ENCODE results near the gene CSTPP1.
"Not testable (repeated sequence)": the region's sequence is repeated elsewhere in the genome, so short reads cannot be mapped to it uniquely, and the experiment has no call there.

CSTPP1 gene

DNA sequence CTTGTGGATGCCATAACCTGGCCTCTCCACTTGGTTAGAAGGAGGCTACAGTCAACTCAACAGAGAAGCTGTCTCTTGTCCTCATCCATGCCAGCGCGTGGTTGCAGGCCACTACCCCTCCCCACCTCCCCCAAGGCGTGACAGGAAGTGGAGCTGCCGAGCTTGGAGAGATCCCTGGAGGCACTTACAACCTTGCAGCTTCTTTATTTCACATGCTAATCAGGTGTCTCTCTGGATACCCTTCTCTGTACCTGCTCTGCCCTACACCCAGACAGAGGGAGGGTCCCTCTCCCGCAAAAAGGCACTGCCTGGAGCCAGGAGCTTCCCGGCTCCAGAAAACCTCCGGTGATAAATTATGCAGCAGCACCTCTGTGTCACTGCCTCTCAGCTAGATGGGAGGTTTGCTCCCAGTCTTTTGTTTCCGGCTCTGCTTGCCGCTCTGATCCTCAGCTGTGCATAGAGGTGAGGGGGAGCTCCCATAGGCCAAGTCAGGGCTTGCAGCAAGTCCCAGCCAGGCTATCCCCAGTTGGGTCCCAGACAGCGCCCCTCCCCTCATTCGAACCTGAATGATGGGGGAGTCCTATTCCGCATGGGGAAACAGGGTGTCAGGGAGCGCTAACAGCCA lies 23.9 kb upstream of the CSTPP1 start:
- DNase-seq: peak in 16 of 51 donors; percentile 16 to 71 (median 36)

GRCh38 chr11:46913484-46913883 lies 23.1 kb upstream of the CSTPP1 start:
- DNase-seq: peak in 4 of 51 donors; percentile 12 to 27 (median 21)

GRCh38 chr11:46914363-46914762 lies 22.2 kb upstream of the CSTPP1 start:
- peak in 10 of 51 donors; percentile 14 to 50 (median 26) for DNase-seq

DNA sequence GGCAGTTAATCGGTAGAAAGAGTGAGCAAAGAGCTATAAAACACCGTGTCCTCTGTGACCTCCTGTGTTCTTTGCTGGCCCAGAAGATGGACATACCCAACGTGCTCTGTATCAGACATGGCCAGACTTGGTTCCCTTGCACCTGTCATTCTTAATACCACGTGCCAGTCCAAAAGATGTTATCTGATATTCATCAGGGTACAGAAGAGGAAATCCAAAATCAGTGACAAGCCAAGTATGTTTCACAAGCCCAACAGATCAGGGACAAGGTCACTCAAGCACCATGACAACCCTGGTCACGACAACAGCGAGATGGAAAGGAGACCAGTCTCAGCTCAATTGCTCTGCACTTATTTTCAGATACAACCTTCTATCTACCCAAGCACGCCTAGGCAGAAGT lies 21.7 kb upstream of the CSTPP1 start:
- DNase-seq: no peak

- DNase-seq: peak in 19 of 51 donors; percentile 15 to 61 (median 39)
Observed at GRCh38 chr11:46916286-46917108, 20.1 kb upstream of the CSTPP1 start.

DNA sequence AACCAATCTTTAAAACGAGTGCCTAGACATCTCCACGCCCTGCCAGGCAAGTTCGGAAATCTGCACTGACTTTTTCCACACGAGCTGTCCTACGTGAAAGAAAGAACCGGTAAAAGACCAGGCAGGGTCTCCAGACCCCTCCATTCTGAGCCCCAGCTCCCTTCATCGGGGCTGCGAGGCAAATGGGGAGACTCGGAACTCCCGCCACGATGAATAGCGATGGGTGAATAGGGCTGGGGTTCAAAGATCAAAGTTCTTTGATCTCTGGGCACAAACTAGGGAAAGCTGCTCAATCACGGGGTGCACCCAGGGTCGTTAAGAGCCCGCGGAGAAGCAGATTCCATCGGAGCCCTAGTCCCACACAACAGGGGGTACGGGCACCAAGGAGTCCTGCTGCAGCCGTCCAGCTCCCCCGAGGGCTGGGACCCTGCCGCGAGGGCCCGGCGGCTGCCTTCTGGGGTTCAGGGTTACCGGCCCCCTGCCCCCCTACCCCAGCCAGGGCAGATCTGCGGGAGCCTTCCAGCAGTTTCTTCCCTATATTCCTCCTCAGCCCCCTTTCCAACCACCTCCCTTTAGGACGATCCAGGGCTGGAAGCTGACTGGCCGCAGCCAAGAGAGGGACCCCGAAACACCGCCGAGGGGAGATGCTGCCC lies 19.3 kb upstream of the CSTPP1 start:
- DNase-seq: peak in 2 of 51 donors; percentile 33 to 62

DNA sequence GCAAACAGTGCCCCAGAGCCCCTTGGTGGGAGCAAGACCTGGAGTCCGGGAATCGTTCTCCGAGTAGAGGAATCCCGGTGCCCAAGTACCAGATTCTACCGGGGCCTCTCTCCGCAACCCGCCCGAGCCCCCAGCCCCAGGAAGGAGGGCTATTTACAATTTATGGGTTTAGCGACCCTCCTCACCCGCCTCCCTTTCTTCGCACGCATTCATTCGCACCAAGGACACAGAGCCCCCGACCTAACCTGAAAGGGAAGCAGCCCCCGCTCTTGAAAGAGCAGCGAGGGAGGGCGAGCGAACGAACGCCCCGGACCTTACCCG lies 18.8 kb upstream of the CSTPP1 start:
- no peak for DNase-seq

DNA sequence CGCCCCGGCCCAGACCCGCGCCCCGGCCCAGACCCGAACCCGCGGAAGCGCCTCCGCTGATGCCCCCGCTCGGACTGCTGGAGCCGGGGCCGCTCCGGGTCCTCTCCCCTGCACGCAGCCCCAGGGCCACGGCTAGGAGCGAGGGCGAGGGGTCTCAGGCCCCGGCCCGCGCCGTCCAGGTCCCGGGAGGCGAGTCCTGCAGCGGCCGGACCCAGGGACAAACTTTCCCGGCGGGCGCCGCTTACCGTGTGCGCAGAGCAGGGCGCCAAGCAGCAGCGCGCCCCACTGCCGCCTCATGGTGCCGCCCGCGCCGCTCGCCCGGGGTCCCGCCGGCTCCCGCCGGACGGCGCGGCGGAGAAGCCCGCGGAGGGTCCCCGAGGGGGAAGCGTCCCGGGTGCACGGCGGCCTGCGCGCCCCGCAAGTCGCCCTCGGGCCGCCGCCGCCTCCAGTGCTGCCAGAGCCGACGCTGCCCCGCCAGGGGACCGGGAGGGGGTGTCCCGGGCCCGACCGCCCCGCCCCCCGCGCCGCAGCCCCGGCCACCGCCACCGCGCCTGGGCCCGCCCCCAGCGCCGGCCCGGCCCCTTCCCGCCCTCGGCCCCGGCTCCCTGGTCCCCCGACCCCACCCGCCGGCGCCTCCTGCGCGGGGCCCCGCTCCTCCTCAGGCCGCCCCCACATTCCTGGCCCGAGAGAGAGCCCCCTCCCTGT lies 18.3 kb upstream of the CSTPP1 start, which contains the start of gene LRP4:
TSS of gene LRP4 (minus strand) at position 468 of the 705 bp plus-strand sequence. CDS start at position 297, 171 bp downstream.
- DNase-seq: peak in 34 of 51 donors; percentile 33 to 81 (median 60)

- peak in 2 of 51 donors; percentile 49 to 51 for DNase-seq
Observed at GRCh38 chr11:46918788-46919513, 17.6 kb upstream of the CSTPP1 start.

DNA sequence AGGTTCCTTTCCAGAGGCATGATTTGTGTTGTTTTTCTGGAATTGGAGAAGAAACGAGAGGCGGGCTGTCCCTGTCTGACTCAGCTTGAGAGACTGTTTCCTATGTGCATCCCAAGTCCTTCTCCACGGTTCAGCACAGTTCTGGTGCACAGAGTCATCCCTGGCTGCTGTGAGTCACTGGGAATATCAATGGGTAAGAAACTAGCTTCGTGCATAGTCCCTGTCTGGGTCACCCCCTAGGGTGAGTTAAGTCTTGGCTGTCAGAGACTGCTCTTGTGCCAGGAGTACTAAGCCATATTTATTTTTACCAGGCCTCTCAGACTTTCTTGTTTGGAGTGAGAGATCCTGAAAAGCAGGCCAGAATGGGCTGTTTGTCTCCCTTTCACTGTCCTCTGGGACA lies 15.8 kb upstream of the CSTPP1 start:
- peak in 12 of 51 donors; percentile 16 to 73 (median 48) for DNase-seq

GRCh38 chr11:46927928-46928327 lies 8.6 kb upstream of the CSTPP1 start:
- DNase-seq: not testable (repeated sequence)

DNA sequence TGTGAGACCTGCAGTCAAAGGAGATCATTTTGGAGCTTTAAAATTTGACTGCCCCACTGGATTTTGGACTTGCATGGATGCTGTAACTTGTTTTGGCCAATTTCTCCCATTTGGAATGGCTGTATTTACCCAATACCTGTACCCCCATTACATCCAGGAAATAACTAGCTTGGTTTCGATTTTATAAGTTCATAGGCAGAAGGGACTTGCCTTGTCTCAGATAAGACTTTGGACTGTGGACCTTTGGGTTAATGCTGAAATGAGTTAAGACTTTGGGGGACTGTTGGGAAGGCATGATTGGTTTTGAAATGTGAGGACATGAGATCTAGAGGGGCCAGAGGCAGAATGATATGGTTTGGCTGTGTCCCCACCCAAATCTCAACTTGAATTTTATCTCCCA lies 7.9 kb upstream of the CSTPP1 start:
- DNase-seq: not testable (repeated sequence)

DNA sequence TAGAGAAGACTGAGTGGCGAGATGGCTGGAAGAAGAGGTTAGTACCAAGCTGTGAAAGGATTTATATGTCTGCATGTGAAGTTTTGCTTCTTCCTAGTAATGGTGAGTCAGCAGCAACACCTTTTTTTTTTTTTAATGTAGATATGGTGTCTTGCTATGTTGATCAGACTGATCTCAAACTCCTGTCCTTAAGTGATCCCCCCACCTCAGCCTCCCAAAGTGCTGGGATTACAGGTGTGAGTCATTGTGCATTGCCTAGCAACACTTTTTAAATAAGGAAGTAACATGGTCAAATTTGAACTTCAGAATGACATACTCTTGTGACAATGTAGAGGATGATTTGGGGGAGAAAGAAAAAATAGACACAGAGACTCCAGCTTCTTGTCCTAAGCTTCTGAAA lies 6.5 kb upstream of the CSTPP1 start:
- peak in 1 of 51 donors; percentile 15 for DNase-seq

- DNase-seq: no peak
Observed at GRCh38 chr11:46942172-46942571, 5.6 kb downstream of the CSTPP1 start.

DNA sequence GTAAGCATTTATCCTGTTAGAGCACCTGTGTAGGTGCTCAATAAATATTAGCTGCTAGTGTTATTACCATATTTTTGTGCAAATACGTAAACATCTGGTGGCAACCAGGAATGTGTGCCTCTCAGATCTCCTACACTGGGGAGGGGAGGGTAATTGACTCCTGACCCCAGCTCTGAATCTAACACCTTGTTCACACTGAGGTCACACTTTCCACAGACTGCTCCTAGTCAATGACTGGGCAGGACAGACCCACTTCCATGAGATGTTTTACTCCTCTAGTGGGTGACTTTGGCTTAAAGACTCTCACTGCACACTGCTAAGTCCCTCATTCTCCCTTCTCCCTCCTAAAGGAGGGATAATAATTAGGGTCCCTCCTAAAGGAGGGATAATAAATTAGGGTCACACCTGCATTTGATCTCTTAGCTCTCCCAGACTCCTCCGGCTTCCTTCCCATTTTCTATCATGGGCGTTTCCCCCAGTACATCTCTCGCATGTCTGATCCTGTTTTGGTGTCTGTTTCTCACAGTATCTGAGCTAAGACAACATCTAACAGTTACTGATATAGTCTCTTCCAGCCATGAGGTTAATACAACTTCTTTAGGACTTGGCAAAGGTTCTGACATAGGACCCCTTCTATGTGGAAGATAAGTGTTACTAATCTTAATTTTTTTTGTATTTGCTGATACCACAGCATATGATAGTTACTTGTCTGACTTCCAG lies 8.0 kb downstream of the CSTPP1 start:
- DNase-seq: no peak

DNA sequence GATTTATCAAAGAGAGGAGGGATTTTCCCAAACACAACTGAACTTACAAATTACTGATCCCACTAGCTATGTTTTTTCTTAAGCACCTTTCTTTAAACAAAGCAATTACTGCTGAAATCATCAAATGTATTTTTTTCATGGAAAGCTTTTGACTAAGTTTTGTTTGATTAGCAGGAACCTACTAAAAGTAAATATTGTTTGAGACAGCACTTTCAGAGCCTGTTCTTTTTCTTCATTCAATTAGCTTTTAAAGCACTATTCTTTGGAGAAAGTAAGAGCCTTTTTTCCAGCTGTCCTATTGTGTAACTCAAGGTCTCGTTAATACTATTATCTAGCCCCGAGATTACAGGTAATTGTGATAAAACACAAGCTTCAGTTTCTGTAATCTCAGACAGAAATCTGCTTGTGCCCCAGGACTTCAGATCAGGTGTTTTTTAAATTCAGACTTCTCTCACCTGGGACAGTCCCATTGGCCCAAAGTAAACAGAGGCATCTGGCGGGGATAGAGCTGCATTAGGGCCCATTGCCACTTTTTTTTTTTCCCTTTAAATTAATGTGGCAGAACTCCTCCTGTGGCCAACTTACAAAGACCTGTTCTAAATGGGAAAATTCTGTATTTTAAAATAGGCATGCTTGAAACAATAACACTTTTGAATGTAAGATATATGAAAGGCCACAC lies 11.0 kb downstream of the CSTPP1 start:
- no peak for DNase-seq

- DNase-seq: no peak
Observed at GRCh38 chr11:46948378-46949131, 12.0 kb downstream of the CSTPP1 start.

DNA sequence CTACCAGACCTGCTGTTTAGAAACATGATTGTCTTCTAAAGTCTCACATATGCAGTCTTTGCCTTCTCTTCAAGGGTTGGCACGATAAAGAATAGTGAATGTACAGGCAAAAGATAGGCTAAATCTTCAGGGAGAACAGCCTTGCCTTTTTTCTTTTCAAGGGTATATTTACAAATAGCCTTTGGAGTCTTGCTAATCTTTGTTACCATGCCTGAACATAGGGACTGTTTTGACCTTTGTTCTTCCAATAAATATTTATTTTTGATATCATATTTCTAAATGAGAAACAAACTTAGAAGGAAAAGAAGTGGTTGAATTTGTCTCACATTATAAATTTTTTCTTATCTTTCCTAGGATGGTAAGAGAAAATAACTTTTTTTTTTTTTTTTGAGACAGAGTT lies 12.7 kb downstream of the CSTPP1 start:
- no peak for DNase-seq

DNA sequence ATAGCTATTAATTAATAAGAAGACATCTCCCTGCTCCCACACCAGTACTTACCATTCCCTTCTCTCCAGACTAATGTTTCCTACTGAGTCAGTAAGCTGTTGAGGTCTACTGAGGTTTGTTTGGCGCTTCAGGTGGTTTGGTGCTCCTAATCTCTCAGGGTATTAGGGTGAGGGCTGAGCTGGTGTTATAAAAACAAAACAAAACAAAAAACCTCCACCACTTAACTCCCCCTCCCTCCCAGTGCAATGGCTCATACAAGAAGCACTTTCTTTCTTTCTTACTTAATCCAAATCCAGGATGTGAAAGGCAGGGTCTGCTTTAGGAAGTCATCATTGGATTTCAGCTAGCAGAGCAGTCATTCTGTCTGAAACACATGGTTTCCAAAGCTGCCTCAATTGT lies 15.3 kb downstream of the CSTPP1 start:
- DNase-seq: no peak

All from hypothalamus (tissue), 51 donors.